H1 (cell line): ENCODE measurements around the gene ZNF747. TPM values are rescaled to one million over a fixed set of nuclear protein-coding genes. Genes with fewer than 3 reads are reported as not detected.
A peak's percentile ranks its signal among the peaks of the same experiment; 100 is the strongest.

Source experiments
- CTCF ChIA-PET: fragments of 300-600 bp; sonication (Branson Sonifier 250); formaldehyde crosslinking; loops from one replicate; lab custom pipeline; 2021; ENCODE audit not compliant: partially characterized antibody; lab: Charles Lee
- POLR2A ChIA-PET: fragments of 300-600 bp; sonication (Branson Sonifier 250); formaldehyde crosslinking; loops from one replicate; lab custom pipeline; 2021; ENCODE audit warnings: inconsistent platforms; ENCODE audit not compliant: partially characterized antibody; lab: Charles Lee
- DNase-seq, 2 experiments: peaks; one replicate each; pipeline versions ENCODE4 v3.0.0 to v3.0.0-alpha.2; 2010 to 2022; ENCODE audit warnings: low spot score in 2 of 2, low read depth in 1 of 2, mixed read lengths in 1 of 2
- FAIRE-seq: peaks from 2 replicates; lab custom pipeline; 2011; peaks lifted over from hg19 to GRCh38; lab: Jason Lieb, UNC
- H2AFZ ChIP-seq: 2 replicates; pipeline ENCODE4 v1.8.1; 2012; ENCODE audit warnings: low read length, inconsistent platforms
- H2AK5ac ChIP-seq: 2 replicates; pipeline ENCODE4 v1.6.1; 2013; ENCODE audit warnings: low read depth, low read length
- H2BK120ac ChIP-seq: replicated peaks from 2 replicates; pipeline ENCODE3; 2013; ENCODE audit warnings: low read depth, low read length, inconsistent platforms
- H2BK12ac ChIP-seq: 2 replicates; pipeline ENCODE4 v1.6.1; 2013; ENCODE audit warnings: low read depth, low read length
- H2BK15ac ChIP-seq: 2 replicates; pipeline ENCODE4 v1.6.1; 2013; ENCODE audit warnings: low read length
- H2BK20ac ChIP-seq: 2 replicates; pipeline ENCODE4 v1.6.1; 2013; ENCODE audit warnings: low read length
- H2BK5ac ChIP-seq: 2 replicates; pipeline ENCODE4 v1.6.1; 2013; ENCODE audit warnings: low read depth, low read length
- H3K14ac ChIP-seq: 2 replicates; pipeline ENCODE4 v1.6.1; 2013; ENCODE audit warnings: inconsistent platforms; ENCODE audit not compliant: insufficient read length
- H3K18ac ChIP-seq: 2 replicates; pipeline ENCODE4 v1.6.1; 2013; ENCODE audit warnings: low read length; ENCODE audit errors: extremely low read depth
- H3K23ac ChIP-seq: 2 replicates; pipeline ENCODE4 v1.6.1; 2013; ENCODE audit warnings: inconsistent platforms; ENCODE audit not compliant: insufficient read length
- H3K23me2 ChIP-seq: 2 replicates; pipeline ENCODE4 v1.6.1; 2013; ENCODE audit warnings: low read depth, low read length
- H3K27ac ChIP-seq: 2 replicates; pipeline ENCODE4 v1.6.1; 2011; ENCODE audit warnings: low read depth, low read length, inconsistent platforms
- H3K27me3 ChIP-seq, 4 experiments: replicated peaks in 1 of 4; 1 replicate in 1 of 4; 2 replicates in 3 of 4; pipeline versions ENCODE4 v1.6.1 to v1.8.1; 2011 to 2013; ENCODE audit warnings: low read length in 3 of 4, mild to moderate bottlenecking in 3 of 4, inconsistent platforms in 2 of 4, mixed read lengths in 2 of 4, moderate library complexity in 1 of 4; ENCODE audit not compliant: control insufficient read depth in 3 of 4, insufficient read depth in 3 of 4; ENCODE audit errors: extremely low read depth in 1 of 4
- H3K36me3 ChIP-seq, 4 experiments: 2 replicates each; pipeline versions ENCODE4 v1.6.1 to v1.8.1; 2011 to 2013; ENCODE audit warnings: mild to moderate bottlenecking in 4 of 4, low read length in 3 of 4, moderate library complexity in 2 of 4, control low read depth in 1 of 4, inconsistent platforms in 1 of 4; ENCODE audit not compliant: insufficient read depth in 4 of 4, control insufficient read depth in 2 of 4
- H3K4ac ChIP-seq: replicated peaks from 2 replicates; pipeline ENCODE3; 2013; ENCODE audit warnings: low read length, low read depth, mixed read lengths, inconsistent platforms; ENCODE audit not compliant: insufficient read length
- H3K4me1 ChIP-seq, 4 experiments: replicated peaks in 1 of 4; 1 replicate in 1 of 4; 2 replicates in 3 of 4; pipeline versions ENCODE4 v1.6.1 to v1.8.1; 2011 to 2013; ENCODE audit warnings: low read length in 3 of 4, inconsistent platforms in 2 of 4, mixed read lengths in 1 of 4; ENCODE audit not compliant: insufficient read depth in 4 of 4, control insufficient read depth in 3 of 4
- H3K4me2 ChIP-seq, 2 experiments: 2 replicates each; pipeline versions ENCODE4 v1.6.1 to v1.8.1; 2011 to 2013; ENCODE audit warnings: low read depth in 2 of 2, low read length in 2 of 2, control low read depth in 1 of 2, inconsistent platforms in 1 of 2, mild to moderate bottlenecking in 1 of 2; ENCODE audit not compliant: insufficient read depth in 1 of 2
- H3K4me3 ChIP-seq, 4 experiments: fragments of 200-600, 300-600 bp in 1 of 4; sonication (generic), shearing (Covaris generic), sonication (Bioruptor Twin) in 1 of 4; 2 replicates each; pipeline versions ENCODE4 v1.5.1 to v1.8.1; 2011 to 2016; ENCODE audit warnings: low read length in 4 of 4, low read depth in 3 of 4, control low read depth in 2 of 4, inconsistent platforms in 2 of 4, mild to moderate bottlenecking in 2 of 4, mixed read lengths in 1 of 4, moderate library complexity in 1 of 4; ENCODE audit not compliant: insufficient read depth in 2 of 4; ENCODE audit errors: extremely low read depth in 1 of 4
- H3K56ac ChIP-seq: replicated peaks from 2 replicates; pipeline ENCODE3; 2013; ENCODE audit warnings: low read depth, mild to moderate bottlenecking, mixed read lengths, low read length, inconsistent platforms; ENCODE audit not compliant: insufficient read length
- H3K79me1 ChIP-seq: 2 replicates; pipeline ENCODE4 v1.6.1; 2013; ENCODE audit warnings: low read depth, low read length, control low read depth
- H3K79me2 ChIP-seq, 2 experiments: 2 replicates each; pipeline versions ENCODE4 v1.6.1 to v1.8.1; 2012 to 2013; ENCODE audit warnings: low read length in 2 of 2, mild to moderate bottlenecking in 2 of 2, inconsistent platforms in 1 of 2; ENCODE audit not compliant: insufficient read depth in 2 of 2, control insufficient read depth in 1 of 2
- H3K9ac ChIP-seq, 4 experiments: replicated peaks in 1 of 4; 1 replicate in 1 of 4; 2 replicates in 3 of 4; pipeline versions ENCODE4 v1.6.1 to v1.8.1; 2011 to 2013; ENCODE audit warnings: low read depth in 3 of 4, low read length in 3 of 4, control low read depth in 2 of 4, mild to moderate bottlenecking in 2 of 4, moderate library complexity in 2 of 4, inconsistent platforms in 1 of 4; ENCODE audit errors: extremely low read depth in 1 of 4
- H3K9me3 ChIP-seq, 2 experiments: 2 replicates each; pipeline versions ENCODE4 v1.6.1 to v1.8.1; 2012 to 2013; ENCODE audit warnings: mild to moderate bottlenecking in 2 of 2, moderate library complexity in 2 of 2, control low read depth in 1 of 2, inconsistent platforms in 1 of 2, low read depth in 1 of 2, low read length in 1 of 2, mixed read lengths in 1 of 2; ENCODE audit not compliant: insufficient read depth in 2 of 2
- H4K20me1 ChIP-seq, 2 experiments: replicated peaks in 1 of 2; 2 replicates each; pipeline versions ENCODE3 to v1.8.1; 2011 to 2013; ENCODE audit warnings: inconsistent platforms in 2 of 2, low read length in 2 of 2, mild to moderate bottlenecking in 1 of 2; ENCODE audit not compliant: insufficient read depth in 2 of 2, control insufficient read depth in 1 of 2
- H4K5ac ChIP-seq: 2 replicates; pipeline ENCODE4 v1.6.1; 2013; ENCODE audit warnings: low read length, low read depth, mixed read lengths, inconsistent platforms; ENCODE audit not compliant: insufficient read length
- H4K8ac ChIP-seq: 2 replicates; pipeline ENCODE4 v1.8.0; 2013; ENCODE audit warnings: mild to moderate bottlenecking, moderate library complexity, low read length, inconsistent platforms; ENCODE audit not compliant: insufficient read depth; ENCODE audit errors: extremely low read depth
- H4K91ac ChIP-seq: replicated peaks from 2 replicates; pipeline ENCODE3; 2013; ENCODE audit warnings: low read length, mixed read lengths, inconsistent platforms; ENCODE audit not compliant: insufficient read length
- CBX8 ChIP-seq: fragments of 300-800, 300-1000 bp; sonication (generic); IDR thresholded peaks from 2 replicates; pipeline ENCODE4 v1.7.1; 2016; ENCODE audit warnings: low read depth, low read length, borderline replicate concordance
- EGR1 ChIP-seq: IDR thresholded peaks from 2 replicates; pipeline ENCODE4 v1.6.1; 2011; ENCODE audit warnings: low read depth, low read length, borderline replicate concordance
- EP300 ChIP-seq, 2 experiments: IDR thresholded peaks; 1 replicate in 1 of 2; 2 replicates in 1 of 2; pipeline ENCODE4 v1.6.1; 2011 to 2012; ENCODE audit warnings: low read depth in 2 of 2, low read length in 2 of 2, mild to moderate bottlenecking in 2 of 2, borderline replicate concordance in 1 of 2, inconsistent platforms in 1 of 2, moderate library complexity in 1 of 2
- KDM1A ChIP-seq: fragments of 200-600, 300-600 bp; sonication (generic); IDR thresholded peaks from 2 replicates; pipeline ENCODE4 v1.7.1; 2016; ENCODE audit warnings: mild to moderate bottlenecking, low read length, borderline replicate concordance
- KDM5A ChIP-seq: fragments of 200-600 bp; IDR thresholded peaks from 2 replicates; pipeline ENCODE4 v1.7.1; 2012; ENCODE audit warnings: mild to moderate bottlenecking, low read length, inconsistent platforms, mixed read lengths
- MAFK ChIP-seq: IDR thresholded peaks from 2 replicates; pipeline ENCODE4 v1.6.1; 2012; ENCODE audit warnings: low read depth, mild to moderate bottlenecking, improper control_type of control experiment, low read length
- NANOG ChIP-seq: IDR thresholded peaks from 2 replicates; pipeline ENCODE4 v1.6.1; 2011; ENCODE audit warnings: low read length, low read depth, mild to moderate bottlenecking, inconsistent platforms; ENCODE audit not compliant: insufficient read depth, poor library complexity, severe bottlenecking
- RAD21 ChIP-seq, 2 experiments: IDR thresholded peaks in 1 of 2; conservative IDR thresholded peaks in 1 of 2; 2 replicates each; pipeline ENCODE4 v1.6.1; 2011; ENCODE audit warnings: low read depth in 2 of 2, low read length in 2 of 2, improper control_type of control experiment in 1 of 2, inconsistent platforms in 1 of 2, mild to moderate bottlenecking in 1 of 2, moderate library complexity in 1 of 2
- RBBP5 ChIP-seq: IDR thresholded peaks from 2 replicates; pipeline ENCODE4 v1.7.1; 2012; ENCODE audit warnings: low read depth, mild to moderate bottlenecking, inconsistent platforms, low read length, moderate library complexity, borderline replicate concordance
- RFX5 ChIP-seq: IDR thresholded peaks from 2 replicates; pipeline ENCODE4 v1.6.1; 2011; ENCODE audit warnings: low read depth, low read length, improper control_type of control experiment, borderline replicate concordance
- SIRT6 ChIP-seq: IDR thresholded peaks from one replicate; pipeline ENCODE4 v1.7.1; 2012; ENCODE audit warnings: low read length, inconsistent platforms
- SP2 ChIP-seq: IDR thresholded peaks from 2 replicates; pipeline ENCODE4 v1.6.1; 2012; ENCODE audit warnings: mild to moderate bottlenecking, low read length, inconsistent platforms
- SUZ12 ChIP-seq: fragments of 200-600 bp; sonication (generic); IDR thresholded peaks from 2 replicates; pipeline ENCODE4 v1.6.1; 2012; ENCODE audit warnings: mild to moderate bottlenecking, inconsistent platforms, low read length, moderate library complexity, mixed read lengths
- TBP ChIP-seq: IDR thresholded peaks from 2 replicates; pipeline ENCODE4 v1.6.1; 2011; ENCODE audit warnings: low read depth, low read length, improper control_type of control experiment
- WGBS, 2 experiments: shearing (Covaris generic) in 1 of 2; methylation state at CpG; one replicate each; pipeline versions ENCODE4 v1.1.6 to v1.1.7; 2013 to 2015; ENCODE audit warnings: low lambda C conversion rate in 2 of 2, mixed read lengths in 2 of 2, inconsistent platforms in 1 of 2, low coverage in 1 of 2, missing lambda C conversion rate in 1 of 2; ENCODE audit not compliant: insufficient replicate concordance in 2 of 2, insufficient coverage in 1 of 2, insufficient read length in 1 of 2; ENCODE audit errors: extremely low coverage in 1 of 2, missing lambda C conversion rate in 1 of 2; 5-methylcytosine and 5-hydroxymethylcytosine counted together
- polyA plus RNA-seq, 7 experiments: library from polyadenylated mRNA; depleted of rRNA in 3 of 7; stranded (reverse) in 5 of 7; unstranded in 2 of 7; fragments of >200 nt in 5 of 7; fragments of 200-250 nt in 2 of 7; gene quantifications; 1 replicate in 5 of 7; 2 replicates in 1 of 7; 4 replicates in 1 of 7; pipeline versions ENCODE4 v1.2.1 to v1.2.3, GENCODE V29; 2011 to 2013; ENCODE audit warnings: missing spikeins in 2 of 7, mixed read lengths in 2 of 7
- total RNA-seq: library from RNA; stranded (reverse); fragmentation: NEBNext Ultra II Directional; extraction: Animal tissue kit (Norgen Biotek cat#: 25700); gene quantifications from 2 replicates; pipeline ENCODE4 v1.2.1, GENCODE V29; 2021

The ZNF747 gene
- total and polyA plus RNA-seq, 2 of the 8 experiments (the other 6 are each of a cell fraction or from before 2014, with no cell fraction given), result 9.9 to 10.3 TPM

GRCh38 chr16:30494709-30495108, 39.9 kb downstream of the ZNF747 start:
- Histone ChIP-seq H2BK120ac (no peak overlapping the region), H3K56ac (no peak overlapping the region), H2AK5ac (no peak overlapping the region), H4K20me1 (no peaks in the 10 kb centered on the region), H3K23me2 (no peaks in the 10 kb centered on the region), H3K4ac (no peak overlapping the region), H3K23ac (no peak overlapping the region), H3K36me3 (no peaks in the 10 kb centered on the region), H2AFZ (no peak overlapping the region), H2BK12ac (no peak overlapping the region), H3K4me1 (no peaks in the 10 kb centered on the region), H3K9me3 (no peaks in the 10 kb centered on the region), H3K4me2 (no peak overlapping the region), H4K5ac (no peak overlapping the region), H2BK5ac (no peak overlapping the region), H3K18ac (no peak overlapping the region), H3K27ac (no peak overlapping the region), H3K14ac (no peak overlapping the region), H4K91ac (no peak overlapping the region), H3K27me3 (peaks cover 0 to 2% (median 0%) of the 10 kb centered on the region in 4 experiments; a peak in 1 of 7 replicates), H3K4me3 (no peak overlapping the region), H3K79me1 (no peaks in the 10 kb centered on the region), H4K8ac (peak overlapping the region; percentile 68; the same call in 1 of the 2 replicates), H2BK20ac (no peak overlapping the region), H2BK15ac (no peak overlapping the region), H3K79me2 (no peaks in the 10 kb centered on the region), H3K9ac (no peak overlapping the region)
- no peak for FAIRE-seq
- WGBS, 2 experiments, result 82% methylated on average over 11 of the region's 12 CpGs; no CpG with 5 or more reads in 1 of the 2 experiments
- POLR2A ChIA-PET, result interaction anchor here (0.6 kb wide), 1 partner anchor 17 kb away, joined by 5 read pairs; no protein-coding TSS in a partner anchor
- DNase-seq, result no peak
- CTCF ChIA-PET, result interaction anchor here (0.5 to 3.1 kb wide), 4 partner anchors 12 to 113 kb away, joined by 3 to 14 read pairs (median 4); partner anchors contain the start of gene ITGAL
- no peak for TF ChIP-seq CBX8
- no peak for TF ChIP-seq NANOG
- TF ChIP-seq RFX5, result no peak
- no peak for TF ChIP-seq KDM1A
- TF ChIP-seq MAFK, result no peak
- TF ChIP-seq RBBP5, result no peak
- TF ChIP-seq TBP, result no peak
- no peak for TF ChIP-seq EGR1
- TF ChIP-seq RAD21 (IDR thresholded peaks at IDR 0.05 in 1 of 2, conservative IDR thresholded peaks at IDR 0.05 in 1 of 2; ENCODE audit: low read depth in 2 of 2, low read length in 2 of 2), result no peak
- TF ChIP-seq SP2, result no peak
- no peak for TF ChIP-seq KDM5A
- no peak for TF ChIP-seq SUZ12
- no peak for TF ChIP-seq EP300 (IDR thresholded peaks at IDR 0.05; ENCODE audit: borderline replicate concordance in 1 of 2, low read depth in 2 of 2, low read length in 2 of 2)
- no peak for TF ChIP-seq SIRT6
